Nucleus accumbens (tissue), 56 donors: ENCODE measurements around the gene PRKG1.

Experiments used
- DNase-seq, 56 donors: peaks; one replicate each; lab custom pipeline; 2025; lab: John Stamatoyannopoulos, UW

PRKG1 gene

DNA sequence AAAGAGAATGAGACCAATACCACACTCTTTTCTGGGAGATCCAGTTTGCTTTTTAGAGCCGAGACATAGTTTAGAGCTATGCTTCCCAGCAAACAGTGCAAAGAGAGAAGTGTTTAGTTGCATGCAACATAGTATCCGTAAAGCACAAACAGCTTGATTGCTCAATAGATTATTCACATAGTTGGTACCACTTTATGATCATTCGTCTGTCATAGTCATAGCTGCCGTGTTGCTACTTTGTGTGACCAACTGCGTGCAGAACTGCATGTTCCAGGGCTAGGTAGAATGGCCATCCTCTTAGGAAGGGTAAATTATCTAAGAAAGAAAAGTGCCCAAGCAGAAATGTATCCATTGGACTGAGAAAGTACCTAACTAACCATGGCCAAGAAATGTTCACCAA lies 1036.3 kb downstream of the PRKG1 start:
- no peak for DNase-seq

DNA sequence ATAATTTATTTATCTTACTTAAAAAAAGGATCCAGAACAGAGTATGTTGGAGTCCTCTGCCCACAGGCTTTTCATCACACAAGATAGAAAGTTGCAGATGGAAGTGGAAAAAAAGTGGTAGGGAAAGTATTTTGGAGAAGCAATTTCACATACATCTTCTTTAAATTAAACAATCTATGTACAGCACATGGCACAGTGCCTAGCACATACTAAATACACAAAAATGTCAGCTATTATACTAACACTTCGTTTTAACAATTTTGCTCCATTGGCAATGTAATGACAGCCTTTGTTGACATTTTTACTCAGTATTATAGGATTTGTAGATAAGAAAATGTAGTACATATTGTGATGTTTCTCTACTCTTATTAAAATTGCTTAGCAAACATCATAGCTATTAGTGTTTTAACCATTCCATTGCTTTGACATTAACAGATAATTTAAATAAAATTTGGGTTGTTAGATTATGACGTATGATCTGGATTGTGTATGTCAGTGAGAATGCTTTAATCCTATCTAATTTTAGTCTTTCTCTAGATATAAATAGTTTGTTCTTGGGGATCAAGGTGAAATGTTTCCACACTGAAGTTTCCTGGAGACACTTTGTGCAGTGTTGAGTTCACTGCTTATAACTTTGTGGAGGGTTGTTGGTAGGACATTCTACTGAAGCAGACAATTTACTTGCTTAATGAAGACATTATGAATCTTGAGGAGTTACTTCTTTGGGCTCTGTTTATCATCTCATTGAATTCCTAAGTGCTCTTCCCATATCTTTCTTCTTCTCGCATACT lies 1037.0 kb downstream of the PRKG1 start:
- DNase-seq = no peak

DNA sequence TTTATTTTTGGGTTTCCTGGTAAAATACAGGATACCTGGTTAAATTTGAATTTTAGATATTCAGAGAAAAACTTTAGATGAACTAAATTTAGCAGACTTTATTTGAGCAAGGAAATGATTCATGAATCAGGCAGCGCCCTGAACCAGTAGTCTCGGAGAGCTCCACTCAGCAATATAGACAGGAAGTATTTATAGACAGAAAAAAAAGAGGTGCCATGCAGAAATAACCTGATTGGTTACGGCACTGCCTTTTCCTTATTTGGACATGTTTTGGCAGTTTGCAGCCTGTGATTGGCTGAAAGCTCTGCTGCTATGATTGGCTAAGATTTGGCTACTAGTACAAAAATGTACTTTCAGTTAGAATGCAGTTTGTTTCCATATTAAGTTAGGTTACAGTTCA lies 1041.5 kb downstream of the PRKG1 start:
- no peak for DNase-seq

DNA sequence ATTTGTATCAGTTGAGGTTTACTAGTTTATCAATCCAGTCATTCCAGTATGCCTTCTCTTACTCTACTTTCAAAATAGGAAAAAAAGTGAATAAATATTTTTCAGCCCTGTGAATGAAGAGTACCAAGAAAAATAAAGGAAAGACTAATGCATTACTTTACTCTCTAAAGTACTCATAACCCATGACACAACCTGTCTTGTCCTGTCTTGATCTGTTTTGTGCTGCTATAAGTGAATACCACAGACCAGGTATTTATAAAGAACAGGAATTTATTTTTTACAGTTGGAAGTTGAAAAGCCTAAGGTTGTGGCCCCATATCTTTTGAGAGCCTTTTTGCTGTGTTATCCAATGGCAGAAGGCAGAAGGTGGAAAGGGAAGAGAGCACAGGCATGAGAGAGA lies 1045.2 kb downstream of the PRKG1 start:
- no peak for DNase-seq

- no peak for DNase-seq
Observed at GRCh38 chr10:52121688-52122087, 1047.4 kb downstream of the PRKG1 start.

GRCh38 chr10:52128056-52128683 lies 1053.9 kb downstream of the PRKG1 start:
- no peak for DNase-seq

- no peak for DNase-seq
Observed at GRCh38 chr10:52129410-52130178, 1055.3 kb downstream of the PRKG1 start.

- no peak for DNase-seq
Observed at GRCh38 chr10:52135101-52135500, 1060.8 kb downstream of the PRKG1 start.

- DNase-seq = no peak
Observed at GRCh38 chr10:52136921-52137320, 1062.6 kb downstream of the PRKG1 start.

DNA sequence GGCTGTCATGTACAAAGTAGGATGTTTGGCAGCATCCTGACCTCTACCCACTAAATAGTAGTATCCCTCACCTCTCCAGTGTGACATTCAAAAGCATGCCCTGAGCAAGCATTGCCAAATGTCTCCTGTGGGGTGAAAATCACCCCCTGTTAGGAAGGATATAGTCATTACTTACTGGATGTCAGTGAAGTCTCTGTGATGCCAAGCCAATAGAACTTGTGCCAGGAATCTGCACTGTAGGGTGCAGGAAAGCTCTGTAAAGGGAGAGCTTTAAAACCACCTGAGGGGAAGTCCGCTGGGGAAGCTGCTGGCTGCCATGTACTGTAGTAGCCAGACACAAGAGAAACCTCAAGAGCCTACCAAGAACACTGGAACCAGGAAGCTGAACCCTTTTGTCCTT lies 1069.1 kb downstream of the PRKG1 start:
- no peak for DNase-seq

- no peak for DNase-seq
Observed at GRCh38 chr10:52145636-52146035, 1071.3 kb downstream of the PRKG1 start.

DNA sequence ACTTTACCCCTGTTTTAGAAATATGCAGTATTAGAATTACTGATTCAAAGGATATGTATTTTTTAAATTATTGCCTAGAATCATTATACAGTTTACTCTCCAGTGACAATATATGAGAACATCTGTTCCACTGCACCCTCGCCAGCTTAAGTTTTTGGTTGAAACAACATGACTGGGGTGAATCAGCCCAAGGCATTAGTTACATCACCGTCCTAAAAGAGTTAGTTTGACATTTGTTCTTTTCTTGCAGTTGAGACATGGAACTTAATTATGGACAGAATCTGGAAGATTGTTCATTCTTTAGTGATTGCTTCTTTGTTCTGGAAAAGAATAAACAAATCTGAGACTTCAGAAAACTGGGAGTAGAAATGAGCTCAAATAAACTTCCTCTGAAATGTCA lies 1072.5 kb downstream of the PRKG1 start:
- DNase-seq = no peak

- DNase-seq = no peak
Observed at GRCh38 chr10:52170776-52171175, 1096.5 kb downstream of the PRKG1 start.

DNA sequence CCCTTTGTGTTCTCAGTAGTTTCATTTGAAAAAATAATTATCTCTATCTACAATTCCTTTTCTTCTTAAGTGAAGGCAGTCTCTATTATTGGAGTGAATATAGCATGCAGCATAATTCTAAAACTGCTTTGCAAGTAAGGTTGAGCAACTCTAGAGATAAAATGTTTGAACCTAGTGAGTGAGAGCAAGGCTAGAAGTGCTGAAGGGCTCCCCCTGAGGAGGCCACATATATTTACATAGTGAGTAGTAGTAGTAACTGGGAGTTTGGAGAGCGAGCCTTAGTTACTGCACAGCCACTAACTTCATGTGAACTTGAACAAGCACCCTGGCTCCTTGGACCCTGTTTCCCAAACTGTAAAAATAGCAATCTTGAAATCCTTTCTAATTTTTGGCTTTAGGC lies 1098.3 kb downstream of the PRKG1 start:
- DNase-seq = no peak

GRCh38 chr10:52185256-52185655 lies 1111.0 kb downstream of the PRKG1 start:
- no peak for DNase-seq

DNA sequence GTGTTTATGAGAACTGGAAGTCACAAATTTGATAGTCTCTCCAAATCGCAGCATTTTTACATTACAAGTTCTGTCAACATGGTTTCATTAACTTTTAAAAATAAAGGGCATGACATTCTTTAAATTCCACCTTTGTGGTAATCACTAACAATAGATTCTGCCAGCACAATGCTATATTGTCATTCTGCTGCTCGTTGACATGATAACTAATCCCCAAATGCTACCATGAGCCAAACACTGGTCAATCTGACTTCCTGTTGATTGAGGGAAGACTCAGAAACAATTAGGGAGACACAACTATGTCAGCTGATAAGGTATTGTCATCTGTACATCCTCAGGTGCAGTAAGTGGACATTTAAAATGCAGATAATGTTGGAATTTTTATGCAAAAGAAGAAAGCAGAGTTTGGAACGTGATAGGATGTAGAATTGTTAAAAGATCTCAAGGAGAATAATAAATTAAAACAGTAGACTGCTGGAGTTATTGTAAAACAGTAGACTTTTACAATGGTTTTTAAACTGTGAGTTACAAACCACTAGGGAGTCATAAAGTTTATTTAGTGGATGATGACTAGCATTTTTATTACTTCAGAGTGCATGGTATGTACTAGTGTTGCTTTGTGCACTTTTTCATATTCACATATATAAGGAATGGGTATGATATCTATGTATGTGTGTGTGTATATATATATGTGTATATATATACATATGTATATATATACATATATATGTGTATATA lies 1113.4 kb downstream of the PRKG1 start:
- no peak for DNase-seq

- DNase-seq = no peak
Observed at GRCh38 chr10:52191049-52191448, 1116.8 kb downstream of the PRKG1 start.

- no peak for DNase-seq
Observed at GRCh38 chr10:52194191-52194590, 1119.9 kb downstream of the PRKG1 start.

DNA sequence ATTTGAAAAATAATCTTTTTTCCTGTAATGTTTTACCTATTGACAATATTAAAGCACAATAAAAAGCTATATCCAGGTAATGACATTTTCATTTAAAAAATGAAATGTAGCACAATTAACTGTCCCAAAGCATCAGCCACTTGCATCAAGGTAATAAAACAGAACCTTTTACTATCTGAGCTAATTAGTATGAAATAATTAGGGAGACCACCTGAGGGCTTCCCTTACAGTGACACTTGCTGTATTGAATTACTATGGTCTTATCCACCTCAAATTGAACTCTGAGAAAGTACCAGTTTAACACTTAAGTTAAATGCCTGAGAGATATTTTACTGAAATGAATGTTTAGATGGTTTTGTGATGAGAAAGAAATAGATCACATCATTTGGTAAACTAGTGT lies 1120.4 kb downstream of the PRKG1 start:
- DNase-seq = no peak

- DNase-seq = no peak
Observed at GRCh38 chr10:52197098-52197497, 1122.8 kb downstream of the PRKG1 start.

- DNase-seq = no peak
Observed at GRCh38 chr10:52198540-52198939, 1124.3 kb downstream of the PRKG1 start.
